ENCODE measurements around the gene DNAJB1. TPM values are rescaled to one million over a fixed set of nuclear protein-coding genes. Genes with fewer than 3 reads are reported as not detected.

Gene DNAJB1
- total and polyA plus RNA-seq, 2 of the 13 experiments (the other 11 are each of a cell fraction or from before 2014, with no cell fraction given): 87.5 to 97.3 TPM

GRCh38 chr19:14517840-14518505 is at the start of gene DNAJB1 (continued):
- TF ChIP-seq ZNF572 (CRISPR knock-in tag; IDR thresholded peaks at IDR 0.05) (no peak), KDM4B (CRISPR knock-in tag; IDR thresholded peaks at IDR 0.05) (no peak; the same call in 1 of the 2 replicates), ZIK1 (CRISPR knock-in tag; IDR thresholded peaks at IDR 0.05; ENCODE audit: borderline replicate concordance, low read depth) (peak; percentile 81; the same call in 1 of the 2 replicates), ZBTB46 (CRISPR knock-in tag; IDR thresholded peaks at IDR 0.05; ENCODE audit: borderline replicate concordance) (no peak), ZFP90 (CRISPR knock-in tag; IDR thresholded peaks at IDR 0.05; ENCODE audit: borderline replicate concordance) (no peak), ZNF354B (CRISPR knock-in tag; IDR thresholded peaks at IDR 0.05) (peak; percentile 53; the same call in 1 of the 2 replicates), NFRKB (IDR thresholded peaks at IDR 0.05) (no peak), ZBTB42 (CRISPR knock-in tag; IDR thresholded peaks at IDR 0.05) (0 out of 2 replicates have a peak, but pooled peaks have one; percentile 62), ZBTB37 (CRISPR knock-in tag; IDR thresholded peaks at IDR 0.05) (no peak), TP53 (CRISPR knock-in tag; conservative IDR thresholded peaks at IDR 0.05) (no peak; the same call in 1 of the 2 replicates), WIZ (CRISPR knock-in tag; IDR thresholded peaks at IDR 0.05) (no peak), ZNF737 (CRISPR knock-in tag; IDR thresholded peaks at IDR 0.05; ENCODE audit: borderline replicate concordance) (0 out of 2 replicates have a peak, but pooled peaks have one; percentile 52), CCAR2 (optimal IDR thresholded peaks at IDR 0.05; ENCODE audit: low read depth, low read length) (no peak), ZNF33B (CRISPR knock-in tag; IDR thresholded peaks at IDR 0.05) (no peak), RAD51 (IDR thresholded peaks at IDR 0.05; ENCODE audit: borderline replicate concordance) (no peak), ZNF441 (CRISPR knock-in tag; IDR thresholded peaks at IDR 0.05; ENCODE audit: borderline replicate concordance) (peak; percentile 44; the same call in 1 of the 2 replicates), KDM5A (IDR thresholded peaks at IDR 0.05; ENCODE audit: borderline replicate concordance, low read length) (no peak; the same call in 1 of the 2 replicates), NFYB (CRISPR knock-in tag; IDR thresholded peaks at IDR 0.05) (peak; percentile 46), HNF4A (CRISPR knock-in tag; IDR thresholded peaks at IDR 0.05) (peak; percentile 24; the same call in 1 of the 2 replicates), PLRG1 (conservative IDR thresholded peaks at IDR 0.05) (no peak), MAFG (CRISPR knock-in tag; IDR thresholded peaks at IDR 0.05) (no peak), NFIB (CRISPR knock-in tag; IDR thresholded peaks at IDR 0.05; ENCODE audit: borderline replicate concordance) (no peak), RAD21 (CRISPR knock-in tag; IDR thresholded peaks at IDR 0.05) (peak; percentile 63; the same call in 1 of the 2 replicates)
- TF ChIP-seq, protein P1, sequence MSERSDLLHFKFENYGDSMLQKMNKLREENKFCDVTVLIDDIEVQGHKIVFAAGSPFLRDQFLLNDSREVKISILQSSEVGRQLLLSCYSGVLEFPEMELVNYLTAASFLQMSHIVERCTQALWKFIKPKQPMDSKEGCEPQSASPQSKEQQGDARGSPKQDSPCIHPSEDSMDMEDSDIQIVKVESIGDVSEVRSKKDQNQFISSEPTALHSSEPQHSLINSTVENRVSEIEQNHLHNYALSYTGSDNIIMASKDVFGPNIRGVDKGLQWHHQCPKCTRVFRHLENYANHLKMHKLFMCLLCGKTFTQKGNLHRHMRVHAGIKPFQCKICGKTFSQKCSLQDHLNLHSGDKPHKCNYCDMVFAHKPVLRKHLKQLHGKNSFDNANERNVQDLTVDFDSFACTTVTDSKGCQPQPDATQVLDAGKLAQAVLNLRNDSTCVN (CRISPR knock-in tag; IDR thresholded peaks at IDR 0.05; ENCODE audit: borderline replicate concordance): no peak
- TF ChIP-seq, protein P2, sequence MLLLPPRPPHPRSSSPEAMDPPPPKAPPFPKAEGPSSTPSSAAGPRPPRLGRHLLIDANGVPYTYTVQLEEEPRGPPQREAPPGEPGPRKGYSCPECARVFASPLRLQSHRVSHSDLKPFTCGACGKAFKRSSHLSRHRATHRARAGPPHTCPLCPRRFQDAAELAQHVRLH (CRISPR knock-in tag; IDR thresholded peaks at IDR 0.05; ENCODE audit: borderline replicate concordance, low read depth): no peak; the same call in 1 of the 2 replicates
- TF ChIP-seq, protein P3, sequence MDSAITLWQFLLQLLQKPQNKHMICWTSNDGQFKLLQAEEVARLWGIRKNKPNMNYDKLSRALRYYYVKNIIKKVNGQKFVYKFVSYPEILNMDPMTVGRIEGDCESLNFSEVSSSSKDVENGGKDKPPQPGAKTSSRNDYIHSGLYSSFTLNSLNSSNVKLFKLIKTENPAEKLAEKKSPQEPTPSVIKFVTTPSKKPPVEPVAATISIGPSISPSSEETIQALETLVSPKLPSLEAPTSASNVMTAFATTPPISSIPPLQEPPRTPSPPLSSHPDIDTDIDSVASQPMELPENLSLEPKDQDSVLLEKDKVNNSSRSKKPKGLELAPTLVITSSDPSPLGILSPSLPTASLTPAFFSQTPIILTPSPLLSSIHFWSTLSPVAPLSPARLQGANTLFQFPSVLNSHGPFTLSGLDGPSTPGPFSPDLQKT (CRISPR knock-in tag; IDR thresholded peaks at IDR 0.05; ENCODE audit: borderline replicate concordance): no peak
